PFSK-1 (cell line): ENCODE results near the gene NKAIN2.

Source experiments
- POLR2AphosphoS5 ChIP-seq: IDR thresholded peaks from 2 replicates; pipeline ENCODE4 v1.6.1; 2012; ENCODE audit warnings: low read depth, mild to moderate bottlenecking, control low read depth, low read length, moderate library complexity
- SIN3A ChIP-seq: IDR thresholded peaks from 2 replicates; pipeline ENCODE4 v1.6.1; 2012; ENCODE audit warnings: mild to moderate bottlenecking, low read length, moderate library complexity, borderline replicate concordance; ENCODE audit not compliant: insufficient read depth
- TF ChIP-seq, protein P1 (sequence below), 2 experiments: IDR thresholded peaks; 2 replicates each; pipeline versions ENCODE4 v1.6.1 to v1.8.0; 2011 to 2012; ENCODE audit warnings: low read depth in 2 of 2, low read length in 2 of 2, control low read depth in 1 of 2, inconsistent platforms in 1 of 2, mild to moderate bottlenecking in 1 of 2, moderate library complexity in 1 of 2; ENCODE audit not compliant: insufficient read depth in 1 of 2

GRCh38 chr6:124819346-124819745, 1015.7 kb downstream of the NKAIN2 start:
- TF ChIP-seq SIN3A (no peak), POLR2AphosphoS5 (no peak)
- TF ChIP-seq, protein P1, sequence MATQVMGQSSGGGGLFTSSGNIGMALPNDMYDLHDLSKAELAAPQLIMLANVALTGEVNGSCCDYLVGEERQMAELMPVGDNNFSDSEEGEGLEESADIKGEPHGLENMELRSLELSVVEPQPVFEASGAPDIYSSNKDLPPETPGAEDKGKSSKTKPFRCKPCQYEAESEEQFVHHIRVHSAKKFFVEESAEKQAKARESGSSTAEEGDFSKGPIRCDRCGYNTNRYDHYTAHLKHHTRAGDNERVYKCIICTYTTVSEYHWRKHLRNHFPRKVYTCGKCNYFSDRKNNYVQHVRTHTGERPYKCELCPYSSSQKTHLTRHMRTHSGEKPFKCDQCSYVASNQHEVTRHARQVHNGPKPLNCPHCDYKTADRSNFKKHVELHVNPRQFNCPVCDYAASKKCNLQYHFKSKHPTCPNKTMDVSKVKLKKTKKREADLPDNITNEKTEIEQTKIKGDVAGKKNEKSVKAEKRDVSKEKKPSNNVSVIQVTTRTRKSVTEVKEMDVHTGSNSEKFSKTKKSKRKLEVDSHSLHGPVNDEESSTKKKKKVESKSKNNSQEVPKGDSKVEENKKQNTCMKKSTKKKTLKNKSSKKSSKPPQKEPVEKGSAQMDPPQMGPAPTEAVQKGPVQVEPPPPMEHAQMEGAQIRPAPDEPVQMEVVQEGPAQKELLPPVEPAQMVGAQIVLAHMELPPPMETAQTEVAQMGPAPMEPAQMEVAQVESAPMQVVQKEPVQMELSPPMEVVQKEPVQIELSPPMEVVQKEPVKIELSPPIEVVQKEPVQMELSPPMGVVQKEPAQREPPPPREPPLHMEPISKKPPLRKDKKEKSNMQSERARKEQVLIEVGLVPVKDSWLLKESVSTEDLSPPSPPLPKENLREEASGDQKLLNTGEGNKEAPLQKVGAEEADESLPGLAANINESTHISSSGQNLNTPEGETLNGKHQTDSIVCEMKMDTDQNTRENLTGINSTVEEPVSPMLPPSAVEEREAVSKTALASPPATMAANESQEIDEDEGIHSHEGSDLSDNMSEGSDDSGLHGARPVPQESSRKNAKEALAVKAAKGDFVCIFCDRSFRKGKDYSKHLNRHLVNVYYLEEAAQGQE (IDR thresholded peaks at IDR 0.05; ENCODE audit: insufficient read depth in 1 of 2, low read depth in 2 of 2, low read length in 2 of 2) = no peak
